OCI-LY1 (cell line): ENCODE results near the gene AFAP1.

Source experiments
- EZH2 ChIP-seq: fragments of 200-600 bp; sonication (generic), shearing (Covaris generic); IDR thresholded peaks from 2 replicates; pipeline ENCODE4 v1.8.0; 2017; ENCODE audit warnings: borderline replicate concordance, mixed run types, mild to moderate bottlenecking, antibody characterized with exemption, low read length, moderate library complexity, mixed read lengths
- TF ChIP-seq, protein P1 (sequence below): fragments of 200-600 bp; sonication (generic), shearing (Covaris generic); IDR thresholded peaks from 2 replicates; pipeline ENCODE4 v1.5.1; 2017; ENCODE audit warnings: mild to moderate bottlenecking, antibody characterized with exemption, low read length, moderate library complexity, mixed read lengths

DNA sequence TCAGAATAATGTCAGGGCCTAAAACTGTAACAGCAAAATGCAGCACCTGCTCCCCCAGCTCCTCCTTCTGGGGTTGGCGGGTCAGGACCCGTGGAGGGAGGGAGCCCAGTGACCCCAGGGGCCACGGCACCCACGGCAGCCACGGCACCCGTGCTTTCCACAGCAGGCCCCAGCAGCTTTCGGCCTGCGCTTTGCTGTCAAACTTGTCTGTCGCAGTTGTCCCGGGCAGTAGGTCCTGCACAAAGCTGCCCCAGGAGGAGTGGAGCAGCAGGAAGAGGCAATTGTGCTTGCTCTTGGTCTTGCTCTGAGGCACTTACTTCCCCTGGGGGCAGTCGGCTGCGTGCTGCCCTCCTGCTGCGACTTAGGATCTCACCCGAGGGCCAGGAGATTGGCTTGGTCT is 183.6 kb downstream of the AFAP1 start:
- TF ChIP-seq EZH2: no peak
- TF ChIP-seq, protein P1, sequence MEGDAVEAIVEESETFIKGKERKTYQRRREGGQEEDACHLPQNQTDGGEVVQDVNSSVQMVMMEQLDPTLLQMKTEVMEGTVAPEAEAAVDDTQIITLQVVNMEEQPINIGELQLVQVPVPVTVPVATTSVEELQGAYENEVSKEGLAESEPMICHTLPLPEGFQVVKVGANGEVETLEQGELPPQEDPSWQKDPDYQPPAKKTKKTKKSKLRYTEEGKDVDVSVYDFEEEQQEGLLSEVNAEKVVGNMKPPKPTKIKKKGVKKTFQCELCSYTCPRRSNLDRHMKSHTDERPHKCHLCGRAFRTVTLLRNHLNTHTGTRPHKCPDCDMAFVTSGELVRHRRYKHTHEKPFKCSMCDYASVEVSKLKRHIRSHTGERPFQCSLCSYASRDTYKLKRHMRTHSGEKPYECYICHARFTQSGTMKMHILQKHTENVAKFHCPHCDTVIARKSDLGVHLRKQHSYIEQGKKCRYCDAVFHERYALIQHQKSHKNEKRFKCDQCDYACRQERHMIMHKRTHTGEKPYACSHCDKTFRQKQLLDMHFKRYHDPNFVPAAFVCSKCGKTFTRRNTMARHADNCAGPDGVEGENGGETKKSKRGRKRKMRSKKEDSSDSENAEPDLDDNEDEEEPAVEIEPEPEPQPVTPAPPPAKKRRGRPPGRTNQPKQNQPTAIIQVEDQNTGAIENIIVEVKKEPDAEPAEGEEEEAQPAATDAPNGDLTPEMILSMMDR: no peak
